GM13977 (cell line): ENCODE measurements around the gene DOCK9.

Source experiments
- DNase-seq: peaks from one replicate; pipeline ENCODE4 v3.0.0; 2012; ENCODE audit warnings: low spot score
- CTCF ChIP-seq: IDR thresholded peaks from 2 replicates; pipeline ENCODE4 v1.5.1; 2012; ENCODE audit warnings: mild to moderate bottlenecking, control low read depth; ENCODE audit not compliant: insufficient read depth; ENCODE audit errors: extremely low read depth, missing control alignments
- in situ Hi-C: fragments of 300-500 bp; cut with MboI; formaldehyde crosslinking; loops from one replicate; pipeline ENCODE4 v1.12.0; 2022; ENCODE audit warnings: low sequenced_read_pairs, low pct_unique_long_range_greater_than_20kb, mixed read lengths, inconsistent platforms; ENCODE audit not compliant: unreplicated experiment

DOCK9 gene

GRCh38 chr13:98979012-98979660 is 1.3 kb upstream of the DOCK9 start:
- in situ Hi-C loops = no loop called here
- no peak for DNase-seq
- TF ChIP-seq CTCF = no peak

DNA sequence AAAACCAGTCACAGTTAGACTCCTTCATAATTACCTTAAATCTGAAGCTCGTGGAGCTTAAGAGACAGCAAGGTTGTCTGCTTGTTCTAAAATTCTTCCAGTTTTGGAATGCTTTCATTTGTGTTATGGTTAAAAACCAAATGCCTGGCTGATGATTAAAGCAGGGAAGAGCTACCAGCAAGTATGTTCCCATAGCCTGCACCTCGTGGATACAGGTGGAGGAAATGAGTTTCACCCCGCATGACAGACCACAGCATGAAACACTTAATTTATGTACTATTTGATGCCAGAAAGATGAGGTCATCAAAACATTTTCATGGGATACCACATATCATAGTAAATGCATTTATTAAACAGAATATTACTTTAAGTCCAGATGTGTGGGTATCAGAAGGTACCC is 416 bp upstream of the DOCK9 start:
- no peak for TF ChIP-seq CTCF
- DNase-seq = no peak
- in situ Hi-C loops = no loop called here

- no peak for DNase-seq
- in situ Hi-C loops = no loop called here
Observed at GRCh38 chr13:98976941-98977340, 923 bp downstream of the DOCK9 start.

GRCh38 chr13:98976338-98976737 is 1.5 kb downstream of the DOCK9 start:
- in situ Hi-C loops = no loop called here
- DNase-seq = no peak
- TF ChIP-seq CTCF = no peak

More at GRCh38 chr13:98976941-98977340, 923 bp downstream of the DOCK9 start:
- TF ChIP-seq CTCF = no peak

- no peak for DNase-seq
Observed at GRCh38 chr13:98975822-98976261, 2.0 kb downstream of the DOCK9 start.

DNA sequence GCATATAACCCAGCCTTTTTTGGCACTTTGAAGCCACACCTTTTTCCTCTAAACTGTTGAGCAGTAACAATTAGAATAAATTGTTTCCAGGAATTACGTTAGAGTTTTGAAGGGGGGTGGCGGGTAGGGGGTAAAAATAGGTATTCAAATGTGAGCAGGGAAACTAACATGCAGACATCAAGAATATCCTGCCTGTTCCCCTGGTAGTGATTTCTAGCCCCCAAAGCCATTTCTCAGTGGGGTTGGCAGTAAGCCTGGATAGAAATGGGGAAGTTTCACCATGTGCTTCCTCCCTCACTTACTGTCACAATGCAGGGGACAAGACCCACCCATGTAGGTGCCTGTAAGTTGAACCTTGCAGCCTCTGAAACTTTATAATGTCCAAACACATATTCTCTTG is 3.8 kb downstream of the DOCK9 start:
- no peak for TF ChIP-seq CTCF
- in situ Hi-C loops = no loop called here
- DNase-seq = no peak

More at GRCh38 chr13:98975822-98976261, 2.0 kb downstream of the DOCK9 start:
- in situ Hi-C loops = no loop called here
- TF ChIP-seq CTCF = no peak
